ENCODE results near the gene LATS1.
"Not testable (repeated sequence)": the region's sequence is repeated elsewhere in the genome, so short reads cannot be mapped to it uniquely, and the experiment has no call there.

The LATS1 gene

GRCh38 chr6:149672265-149672664, 45.6 kb downstream of the LATS1 start:
- not testable (repeated sequence) for DNase-seq (ENCODE audit: low read depth in 2 of 2, low spot score in 1 of 2)

GRCh38 chr6:149660028-149660427, 57.9 kb downstream of the LATS1 start:
- DNase-seq (ENCODE audit: low read depth in 2 of 2, low spot score in 1 of 2) = no peak

- no peak for DNase-seq (ENCODE audit: low read depth in 2 of 2, low spot score in 1 of 2)
Observed at GRCh38 chr6:149657441-149657840, 60.5 kb downstream of the LATS1 start.

GRCh38 chr6:149651056-149651455, 66.8 kb downstream of the LATS1 start:
- DNase-seq (ENCODE audit: low read depth in 2 of 2, low spot score in 1 of 2) = no peak

GRCh38 chr6:149648148-149649145, 69.5 kb downstream of the LATS1 start, which contains the start of gene KATNA1:
TSS of gene KATNA1 (minus strand) at chr6:149648714. CDS start at chr6:149638547, 10,167 bp downstream.
- peak; percentile 66 to 72 for DNase-seq (ENCODE audit: low read depth in 2 of 2, low spot score in 1 of 2)

GRCh38 chr6:149646599-149646998, 71.3 kb downstream of the LATS1 start:
- DNase-seq (ENCODE audit: low read depth in 2 of 2, low spot score in 1 of 2) = no peak

- no peak for DNase-seq (ENCODE audit: low read depth in 2 of 2, low spot score in 1 of 2)
Observed at GRCh38 chr6:149642829-149643580, 74.9 kb downstream of the LATS1 start.

GRCh38 chr6:149636124-149636523, 81.8 kb downstream of the LATS1 start:
- DNase-seq (ENCODE audit: low read depth in 2 of 2, low spot score in 1 of 2) = no peak

- DNase-seq (ENCODE audit: low read depth in 2 of 2, low spot score in 1 of 2) = no peak
Observed at GRCh38 chr6:149634315-149634714, 83.6 kb downstream of the LATS1 start.

- no peak for DNase-seq (ENCODE audit: low read depth in 2 of 2, low spot score in 1 of 2)
Observed at GRCh38 chr6:149628875-149629510, 88.9 kb downstream of the LATS1 start.

- no peak for DNase-seq (ENCODE audit: low read depth in 2 of 2, low spot score in 1 of 2)
Observed at GRCh38 chr6:149627672-149628071, 90.2 kb downstream of the LATS1 start.

- no peak for DNase-seq (ENCODE audit: low read depth in 2 of 2, low spot score in 1 of 2)
Observed at GRCh38 chr6:149615805-149616204, 102.1 kb downstream of the LATS1 start.

- no peak for DNase-seq (ENCODE audit: low read depth in 2 of 2, low spot score in 1 of 2)
Observed at GRCh38 chr6:149614337-149614736, 103.6 kb downstream of the LATS1 start.

GRCh38 chr6:149608381-149608982, 109.4 kb downstream of the LATS1 start:
- no peak for DNase-seq (ENCODE audit: low read depth in 2 of 2, low spot score in 1 of 2)

Data from stimulated activated CD8-positive, alpha-beta memory T cell treated with anti-CD3 and anti-CD28 coated beads, Interleukin-4, amount 100 ng/mL, for 4 hours (primary cell).